ENCODE measurements around the gene GNAZ. TPM values are rescaled to one million over a fixed set of nuclear protein-coding genes. Genes with fewer than 3 reads are reported as not detected.
A peak's percentile ranks its signal among the peaks of the same experiment; 100 is the strongest.

The GNAZ gene
- total and polyA plus RNA-seq, 12 donors, result 3.0 to 70.8 (median 9.4) TPM

DNA sequence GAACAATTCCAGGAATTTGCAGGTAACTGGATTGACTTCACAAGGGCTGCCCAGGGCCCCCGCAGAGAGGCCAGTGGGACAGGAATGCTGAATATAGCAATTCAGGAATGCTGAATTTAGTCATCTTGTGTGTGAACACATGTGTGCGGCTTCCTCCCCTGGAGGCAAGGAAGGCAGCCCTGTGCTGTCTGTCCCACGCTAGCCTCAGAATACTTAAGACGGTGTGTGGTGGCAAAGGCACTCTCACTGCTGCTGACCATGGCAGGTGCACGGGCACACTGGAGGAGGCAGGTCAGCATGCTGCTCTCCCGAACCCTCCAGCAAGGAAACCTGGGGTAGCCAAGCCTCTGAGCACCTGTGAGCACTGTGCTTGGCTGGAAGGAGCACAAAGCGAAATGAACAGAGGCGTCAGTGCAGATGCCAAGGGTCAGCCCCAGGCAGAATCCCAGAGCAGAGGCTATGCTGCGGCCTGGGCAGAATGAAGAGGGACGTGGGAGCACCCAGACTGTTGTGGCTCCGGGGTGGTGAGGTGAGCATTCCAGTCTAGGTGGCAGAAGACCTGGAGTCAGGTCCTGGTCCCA lies 2.7 kb downstream of the GNAZ start:
- no peak overlapping the region for H3K27ac ChIP-seq
- H3K4me1 ChIP-seq (replicated peaks in 1 of 2), result peaks cover 21 to 31% of the 10 kb centered on the region in 2 donors
- intact Hi-C loops (cut with DNase I), result loop anchor here in 1 of 2 donors (10.0 kb wide), 2 partner anchors 58 to 82 kb away; no protein-coding TSS in a partner anchor
- no peak overlapping the region for H3K4me3 ChIP-seq
- H3K27me3 ChIP-seq, result no peaks in the 10 kb centered on the region
- no peaks in the 10 kb centered on the region for H3K36me3 ChIP-seq (replicated peaks in 1 of 2)
- DNase-seq, result peak in 2 of 7 donors; percentile 12 to 49
- no peaks in the 10 kb centered on the region for H3K9me3 ChIP-seq (replicated peaks in 1 of 3)
- no peak for TF ChIP-seq POLR2A (IDR thresholded peaks at IDR 0.05)
- TF ChIP-seq, protein P1, sequence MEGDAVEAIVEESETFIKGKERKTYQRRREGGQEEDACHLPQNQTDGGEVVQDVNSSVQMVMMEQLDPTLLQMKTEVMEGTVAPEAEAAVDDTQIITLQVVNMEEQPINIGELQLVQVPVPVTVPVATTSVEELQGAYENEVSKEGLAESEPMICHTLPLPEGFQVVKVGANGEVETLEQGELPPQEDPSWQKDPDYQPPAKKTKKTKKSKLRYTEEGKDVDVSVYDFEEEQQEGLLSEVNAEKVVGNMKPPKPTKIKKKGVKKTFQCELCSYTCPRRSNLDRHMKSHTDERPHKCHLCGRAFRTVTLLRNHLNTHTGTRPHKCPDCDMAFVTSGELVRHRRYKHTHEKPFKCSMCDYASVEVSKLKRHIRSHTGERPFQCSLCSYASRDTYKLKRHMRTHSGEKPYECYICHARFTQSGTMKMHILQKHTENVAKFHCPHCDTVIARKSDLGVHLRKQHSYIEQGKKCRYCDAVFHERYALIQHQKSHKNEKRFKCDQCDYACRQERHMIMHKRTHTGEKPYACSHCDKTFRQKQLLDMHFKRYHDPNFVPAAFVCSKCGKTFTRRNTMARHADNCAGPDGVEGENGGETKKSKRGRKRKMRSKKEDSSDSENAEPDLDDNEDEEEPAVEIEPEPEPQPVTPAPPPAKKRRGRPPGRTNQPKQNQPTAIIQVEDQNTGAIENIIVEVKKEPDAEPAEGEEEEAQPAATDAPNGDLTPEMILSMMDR (IDR thresholded peaks at IDR 0.05), result no peak
- WGBS, 4 donors, result 95 to 98% (median 97%) methylated on average over 8 to 11 of the region's 11 CpGs

DNA sequence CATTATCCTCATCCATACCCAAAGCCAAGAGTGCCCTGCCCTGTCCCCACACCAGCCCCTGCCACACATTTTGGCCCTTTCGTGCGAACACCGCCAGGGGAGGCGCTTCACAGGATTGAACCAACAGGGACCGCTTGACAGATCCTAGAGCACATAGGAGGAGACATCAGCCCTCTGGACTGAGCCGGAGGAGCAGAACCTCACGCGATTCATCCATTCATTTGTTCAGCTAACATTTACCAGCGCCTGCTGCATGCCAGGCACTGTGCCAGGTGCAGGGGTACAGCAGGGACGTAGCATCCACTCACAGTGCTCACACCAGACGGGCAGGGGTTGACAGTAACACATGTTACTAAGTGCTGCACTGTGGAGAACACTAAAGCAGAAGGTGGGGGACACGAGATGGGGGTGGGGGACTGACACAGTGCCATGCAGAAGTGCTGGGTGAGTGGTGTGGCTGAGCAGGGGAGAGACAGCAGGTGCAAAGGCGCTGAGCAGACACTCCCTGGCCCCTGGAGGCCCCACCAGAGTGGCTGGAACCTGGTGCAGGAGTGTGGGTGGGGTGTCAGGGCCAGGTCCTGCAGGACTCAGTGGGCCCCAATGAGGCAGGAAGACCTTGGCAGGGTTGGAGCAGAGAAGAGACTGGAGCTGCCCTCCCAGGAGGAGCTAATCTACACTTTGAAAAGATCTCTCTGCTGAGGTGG lies 3.4 kb downstream of the GNAZ start:
- DNase-seq, result peak in 2 of 7 donors; percentile 11 to 54
- Histone ChIP-seq H3K27ac (no peak overlapping the region), H3K4me3 (no peak overlapping the region), H3K4me1 (replicated peaks in 1 of 2) (peaks cover 21 to 33% of the 10 kb centered on the region in 2 donors), H3K9me3 (replicated peaks in 1 of 3) (no peaks in the 10 kb centered on the region), H3K27me3 (no peaks in the 10 kb centered on the region), H3K36me3 (replicated peaks in 1 of 2) (no peaks in the 10 kb centered on the region)
- WGBS, 4 donors, result 88 to 93% (median 90%) methylated on average over 10 to 13 of the region's 13 CpGs
- intact Hi-C loops (cut with DNase I), result loop anchor here in 1 of 2 donors (10.0 kb wide), 2 partner anchors 59 to 81 kb away; no protein-coding TSS in a partner anchor
- no peak for TF ChIP-seq POLR2A (IDR thresholded peaks at IDR 0.05)
- TF ChIP-seq, protein P1 (IDR thresholded peaks at IDR 0.05), result no peak

DNA sequence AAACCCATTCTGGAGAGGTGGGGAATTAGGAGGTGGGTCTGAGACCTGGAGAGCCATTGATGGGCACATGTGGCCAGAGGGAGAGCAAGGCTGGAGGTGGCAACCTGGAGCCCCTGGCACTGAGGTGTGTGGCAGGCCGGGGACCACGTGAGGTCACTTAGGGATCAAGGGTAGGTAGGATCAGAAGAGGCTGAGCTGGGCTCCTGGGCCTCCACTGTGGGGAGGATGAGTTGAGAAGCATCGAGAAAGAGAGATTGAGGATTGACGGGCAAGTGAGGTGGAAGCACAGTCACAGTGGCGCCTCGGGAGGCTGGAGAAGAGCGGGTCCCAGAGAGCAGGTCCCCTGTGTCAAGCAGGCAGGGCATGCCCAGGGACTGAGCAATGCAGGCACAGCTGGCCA lies 4.1 kb downstream of the GNAZ start:
- no peak for DNase-seq
- TF ChIP-seq POLR2A (IDR thresholded peaks at IDR 0.05), result no peak
- TF ChIP-seq, protein P1 (IDR thresholded peaks at IDR 0.05), result no peak
- Histone ChIP-seq H3K4me3 (no peak overlapping the region), H3K27me3 (no peaks in the 10 kb centered on the region), H3K9me3 (replicated peaks in 1 of 3) (no peaks in the 10 kb centered on the region), H3K36me3 (replicated peaks in 1 of 2) (no peaks in the 10 kb centered on the region), H3K27ac (no peak overlapping the region), H3K4me1 (replicated peaks in 1 of 2) (peaks cover 17 to 33% of the 10 kb centered on the region in 2 donors)
- intact Hi-C loops (cut with DNase I), result loop anchor here in 1 of 2 donors (10.0 kb wide), 2 partner anchors 60 to 80 kb away; no protein-coding TSS in a partner anchor
- 95 to 100% (median 97%) methylated on average over 7 of the region's 7 CpGs for WGBS, 4 donors

- Histone ChIP-seq H3K36me3 (replicated peaks in 1 of 2) (no peaks in the 10 kb centered on the region), H3K9me3 (replicated peaks in 1 of 3) (no peaks in the 10 kb centered on the region), H3K27ac (peak overlapping the region in 1 of 5 donors; percentile 7), H3K4me1 (replicated peaks in 1 of 2) (peaks cover 14 to 33% of the 10 kb centered on the region in 2 donors), H3K27me3 (no peaks in the 10 kb centered on the region), H3K4me3 (no peak overlapping the region)
- no peak for TF ChIP-seq POLR2A (IDR thresholded peaks at IDR 0.05)
- TF ChIP-seq, protein P1 (IDR thresholded peaks at IDR 0.05), result no peak
- 64 to 76% (median 72%) methylated on average over 4 of the region's 4 CpGs for WGBS, 4 donors
- no peak for DNase-seq
- intact Hi-C loops (cut with DNase I), result loop anchor here in 1 of 2 donors (10.0 kb wide), 2 partner anchors 60 to 80 kb away; no protein-coding TSS in a partner anchor
Observed at GRCh38 chr22:23075050-23075449, 4.7 kb downstream of the GNAZ start.
